H9 (cell line): ENCODE data around the gene ZMAT5. TPM values are rescaled to one million over a fixed set of nuclear protein-coding genes. Genes with fewer than 3 reads are reported as not detected.

Source experiments
- DNase-seq: peaks from one replicate; pipeline ENCODE4 v3.0.0-alpha.2; 2017
- H2AFZ ChIP-seq: one replicate; pipeline ENCODE4 v1.6.1; 2013; ENCODE audit warnings: mild to moderate bottlenecking, low read length, control low read depth, moderate library complexity
- H2AK5ac ChIP-seq: 2 replicates; pipeline ENCODE4 v1.6.1; 2013; ENCODE audit warnings: low read length, control low read depth, mixed read lengths; ENCODE audit not compliant: insufficient read length
- H2BK120ac ChIP-seq: one replicate; pipeline ENCODE4 v1.6.1; 2013; ENCODE audit warnings: low read depth, mild to moderate bottlenecking, low read length, control low read depth, inconsistent platforms; ENCODE audit not compliant: poor library complexity, severe bottlenecking
- H2BK12ac ChIP-seq: 2 replicates; pipeline ENCODE4 v1.6.1; 2013; ENCODE audit warnings: low read length, control low read depth, mixed read lengths, low read depth; ENCODE audit not compliant: insufficient read length
- H2BK15ac ChIP-seq: 2 replicates; pipeline ENCODE4 v1.6.1; 2013; ENCODE audit warnings: low read depth, low read length, control low read depth
- H2BK20ac ChIP-seq: one replicate; pipeline ENCODE4 v1.6.1; 2013; ENCODE audit warnings: low read depth, mild to moderate bottlenecking, low read length, control low read depth, inconsistent platforms; ENCODE audit not compliant: poor library complexity, severe bottlenecking
- H2BK5ac ChIP-seq: 2 replicates; pipeline ENCODE4 v1.6.1; 2013; ENCODE audit warnings: low read length, control low read depth, mixed read lengths; ENCODE audit not compliant: insufficient read length
- H3K14ac ChIP-seq: 2 replicates; pipeline ENCODE4 v1.6.1; 2013; ENCODE audit warnings: low read length, control low read depth; ENCODE audit not compliant: insufficient read depth
- H3K18ac ChIP-seq: 2 replicates; pipeline ENCODE4 v1.6.1; 2013; ENCODE audit warnings: low read depth, mild to moderate bottlenecking, mixed read lengths, low read length, control low read depth; ENCODE audit not compliant: insufficient read length
- H3K23ac ChIP-seq: 2 replicates; pipeline ENCODE4 v1.6.1; 2013; ENCODE audit warnings: low read length, control low read depth, mixed read lengths, low read depth; ENCODE audit not compliant: insufficient read length
- H3K23me2 ChIP-seq: 2 replicates; pipeline ENCODE4 v1.6.1; 2013; ENCODE audit warnings: low read depth, mild to moderate bottlenecking, mixed read lengths, low read length, control low read depth; ENCODE audit not compliant: insufficient read length, poor library complexity, severe bottlenecking
- H3K27ac ChIP-seq: 2 replicates; pipeline ENCODE4 v1.5.1; 2013; ENCODE audit warnings: low read length, control low read depth, mixed read lengths, low read depth; ENCODE audit not compliant: insufficient read length
- H3K27me3 ChIP-seq: 2 replicates; pipeline ENCODE4 v1.6.1; 2013; ENCODE audit warnings: low read length, control low read depth, inconsistent platforms; ENCODE audit not compliant: insufficient read depth
- H3K4ac ChIP-seq: 2 replicates; pipeline ENCODE4 v1.6.1; 2013; ENCODE audit warnings: low read depth, mild to moderate bottlenecking, control low read depth, inconsistent platforms, low read length, moderate library complexity
- H3K4me1 ChIP-seq: 2 replicates; pipeline ENCODE4 v1.6.1; 2013; ENCODE audit warnings: low read length, control low read depth, inconsistent platforms; ENCODE audit not compliant: insufficient read depth
- H3K4me2 ChIP-seq: 2 replicates; pipeline ENCODE4 v1.6.1; 2013; ENCODE audit warnings: low read length, control low read depth, mixed read lengths; ENCODE audit not compliant: insufficient read length, insufficient read depth
- H3K56ac ChIP-seq: 2 replicates; pipeline ENCODE4 v1.6.1; 2013; ENCODE audit warnings: low read depth, mild to moderate bottlenecking, mixed read lengths, low read length, control low read depth; ENCODE audit not compliant: insufficient read length
- H3K79me1 ChIP-seq: 2 replicates; pipeline ENCODE4 v1.6.1; 2013; ENCODE audit warnings: low read depth, mild to moderate bottlenecking, moderate library complexity, low read length, control low read depth, inconsistent platforms; ENCODE audit not compliant: insufficient read depth, poor library complexity, severe bottlenecking
- H3K79me2 ChIP-seq: 2 replicates; pipeline ENCODE4 v1.6.1; 2013; ENCODE audit warnings: low read length, control low read depth, inconsistent platforms; ENCODE audit not compliant: insufficient read depth
- H3K9ac ChIP-seq: 2 replicates; pipeline ENCODE4 v1.6.1; 2013; ENCODE audit warnings: low read length, control low read depth, mixed read lengths; ENCODE audit not compliant: insufficient read length; ENCODE audit errors: extremely low read depth
- H3K9me3 ChIP-seq: one replicate; pipeline ENCODE4 v1.6.1; 2013; ENCODE audit warnings: low read depth, low read length, inconsistent platforms; ENCODE audit not compliant: control insufficient read depth
- H3T11ph ChIP-seq: one replicate; pipeline ENCODE4 v1.6.1; 2013; ENCODE audit warnings: mild to moderate bottlenecking, low read length, control low read depth, inconsistent platforms
- H4K20me1 ChIP-seq: one replicate; pipeline ENCODE4 v1.6.1; 2013; ENCODE audit not compliant: control insufficient read depth, insufficient read length, insufficient read depth
- H4K5ac ChIP-seq: 2 replicates; pipeline ENCODE4 v1.6.1; 2013; ENCODE audit warnings: low read depth, mild to moderate bottlenecking, mixed read lengths, low read length, control low read depth; ENCODE audit not compliant: insufficient read length
- H4K8ac ChIP-seq: replicated peaks from 2 replicates; pipeline ENCODE4 v1.6.1; 2013; ENCODE audit warnings: low read length, control low read depth, mixed read lengths, low read depth; ENCODE audit not compliant: insufficient read length
- H4K91ac ChIP-seq: 2 replicates; pipeline ENCODE4 v1.6.1; 2013; ENCODE audit warnings: low read depth, mild to moderate bottlenecking, moderate library complexity, mixed read lengths, low read length, control low read depth; ENCODE audit not compliant: insufficient read length
- H3K27ac Mint-ChIP-seq, 3 experiments: 2 replicates in 2 of 3; 3 replicates in 1 of 3; pipeline ENCODE4 v1.8.0; 2020 to 2021; ENCODE audit warnings: mixed read lengths in 3 of 3, mild to moderate bottlenecking in 1 of 3, moderate library complexity in 1 of 3
- H3K27me3 Mint-ChIP-seq: 2 replicates; pipeline ENCODE4 v1.8.0; 2021; ENCODE audit warnings: low read depth, mild to moderate bottlenecking, moderate library complexity, mixed read lengths
- H3K36me3 Mint-ChIP-seq, 3 experiments: 2 replicates in 2 of 3; 3 replicates in 1 of 3; pipeline ENCODE4 v1.8.0; 2020 to 2021; ENCODE audit warnings: low read depth in 3 of 3, mixed read lengths in 3 of 3; ENCODE audit not compliant: insufficient read depth in 1 of 3
- H3K4me1 Mint-ChIP-seq, 2 experiments: 2 replicates each; pipeline ENCODE4 v1.8.0; 2020; ENCODE audit warnings: mixed read lengths in 2 of 2
- H3K4me3 Mint-ChIP-seq, 2 experiments: 2 replicates in 1 of 2; 3 replicates in 1 of 2; pipeline ENCODE4 v1.8.0; 2020 to 2021; ENCODE audit warnings: mild to moderate bottlenecking in 2 of 2, mixed read lengths in 2 of 2, moderate library complexity in 1 of 2
- H3K9me3 Mint-ChIP-seq, 2 experiments: 2 replicates in 1 of 2; 3 replicates in 1 of 2; pipeline ENCODE4 v1.8.0; 2020; ENCODE audit warnings: mild to moderate bottlenecking in 2 of 2, mixed read lengths in 2 of 2, moderate library complexity in 1 of 2
- CTCF ChIP-seq: fragments of 200-600 bp; sonication (generic); conservative IDR thresholded peaks from 3 replicates; pipeline ENCODE4 v1.8.0; 2021; ENCODE audit warnings: antibody characterized with exemption, mild to moderate bottlenecking
- WGBS: extraction: QIAGEN DNeasy Blood & Tissue Kit; methylation state at CpG from one replicate; pipeline ENCODE4 v1.1.7; 2013; ENCODE audit warnings: missing lambda C conversion rate, low lambda C conversion rate, mixed read lengths; ENCODE audit not compliant: insufficient read length; ENCODE audit errors: extremely low coverage; 5-methylcytosine and 5-hydroxymethylcytosine counted together
- total RNA-seq: library from RNA; stranded (reverse); gene quantifications from 2 replicates; pipeline ENCODE4 v1.2.1, GENCODE V29; 2021

Gene ZMAT5
- total RNA-seq, 1 experiment from 2014 or later: 13.9 TPM

DNA sequence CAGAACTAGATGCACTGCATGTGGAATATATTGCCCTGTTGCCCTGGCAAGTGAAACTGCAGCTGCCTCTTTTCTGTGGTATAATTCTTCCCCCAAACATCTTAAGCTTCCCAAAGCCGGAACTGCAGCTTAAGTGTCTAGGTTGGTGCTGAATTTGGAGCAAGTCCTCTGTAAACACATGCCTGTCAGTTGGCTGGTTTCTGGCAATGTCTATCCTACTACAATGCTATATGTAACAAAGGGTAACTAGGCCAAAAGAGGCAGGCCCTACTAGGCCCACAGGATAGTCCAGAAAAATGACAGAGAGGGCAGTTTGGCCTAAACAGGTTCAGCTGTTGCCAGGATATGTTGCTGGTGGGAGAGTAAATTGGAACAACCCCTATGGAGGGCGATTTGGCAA lies 43.4 kb upstream of the ZMAT5 start:
- peaks cover 12 to 77% (median 66%) of the 10 kb centered on the region in 3 experiments; a peak in 6 of 7 replicates for H3K36me3 Mint-ChIP-seq
- no peak overlapping the region for H3K14ac ChIP-seq
- no peak overlapping the region for H2BK20ac ChIP-seq
- no peak overlapping the region for H3K18ac ChIP-seq
- H4K91ac ChIP-seq: no peak overlapping the region
- no peak for DNase-seq
- H2AFZ ChIP-seq: no peak overlapping the region
- no peak overlapping the region for H3K4me3 Mint-ChIP-seq
- H3K4ac ChIP-seq: no peak overlapping the region
- no peak overlapping the region for H3T11ph ChIP-seq
- H3K79me1 ChIP-seq: no peaks in the 10 kb centered on the region
- no peak overlapping the region for H4K8ac ChIP-seq
- H2BK12ac ChIP-seq: no peak overlapping the region
- TF ChIP-seq CTCF: no peak
- no peak overlapping the region for H2BK5ac ChIP-seq
- no peaks in the 10 kb centered on the region for H3K27me3 Mint-ChIP-seq
- no peak overlapping the region for H3K27ac Mint-ChIP-seq
- H3K9me3 ChIP-seq: no peaks in the 10 kb centered on the region
- H3K27me3 ChIP-seq: no peaks in the 10 kb centered on the region
- no peaks in the 10 kb centered on the region for H3K4me1 Mint-ChIP-seq
- H2AK5ac ChIP-seq: no peak overlapping the region
- WGBS: no CpG with 5 or more reads among the region's 2 CpGs
- H3K56ac ChIP-seq: no peak overlapping the region
- H4K5ac ChIP-seq: no peak overlapping the region
- H2BK120ac ChIP-seq: no peak overlapping the region
- H3K4me2 ChIP-seq: no peak overlapping the region
- no peaks in the 10 kb centered on the region for H3K79me2 ChIP-seq
- H3K9ac ChIP-seq: no peak overlapping the region
- no peaks in the 10 kb centered on the region for H3K23me2 ChIP-seq
- no peaks in the 10 kb centered on the region for H4K20me1 ChIP-seq
- H3K23ac ChIP-seq: no peak overlapping the region
- no peak overlapping the region for H2BK15ac ChIP-seq
- H3K4me1 ChIP-seq: no peaks in the 10 kb centered on the region
- no peak overlapping the region for H3K27ac ChIP-seq
- no peaks in the 10 kb centered on the region for H3K9me3 Mint-ChIP-seq
